GM12878 (cell line): Measurements from ENCODE around the gene ITGA5. TPM values are rescaled to one million over a fixed set of nuclear protein-coding genes. Genes with fewer than 3 reads are reported as not detected.

Source experiments
- ATAC-seq: fragments of 200-7000 bp; cut with Tn5 transposase; 3 replicates; pipeline ENCODE4 v1.9.1; 2020; ENCODE audit warnings: mild to moderate bottlenecking, moderate library complexity
- BruUV-seq: library from RNA; stranded (reverse); fragments of 400-500 nt; replicated peaks from 2 replicates; lab custom pipeline; 2021; lab: Mats Ljungman, UMichigan
- CTCF ChIA-PET: fragments of 300-600 bp; sonication (Branson Sonifier 250); formaldehyde crosslinking; extraction: SDS; loops from one replicate; lab custom pipeline; 2021; ENCODE audit warnings: inconsistent platforms; lab: Yijun Ruan, JAX
- POLR2A ChIA-PET: fragments of 350-600 bp; formaldehyde crosslinking; extraction: SDS; loops from one replicate; lab custom pipeline; 2021; ENCODE audit warnings: inconsistent platforms; lab: Charles Lee
- RAD21 ChIA-PET: fragments of 300-600 bp; sonication (Branson Sonifier 250); formaldehyde crosslinking; loops from one replicate; lab custom pipeline; 2023; ENCODE audit warnings: antibody characterized with exemption; ENCODE audit not compliant: unreplicated experiment; lab: Charles Lee
- SMC1A ChIA-PET: fragments of 300-600 bp; sonication (Branson Sonifier 250); formaldehyde crosslinking; loops from one replicate; lab custom pipeline; 2023; ENCODE audit not compliant: unreplicated experiment, uncharacterized antibody; lab: Charles Lee
- DNase-seq: peaks from one replicate; pipeline ENCODE4 v3.0.0-alpha.2; 2011; ENCODE audit warnings: low read depth, low spot score
- FAIRE-seq: peaks from 3 replicates; lab custom pipeline; 2011; peaks lifted over from hg19 to GRCh38; lab: Jason Lieb, UNC
- H2AFZ ChIP-seq: 2 replicates; pipeline ENCODE4 v1.6.0; 2011; ENCODE audit warnings: low read depth, low read length, control low read depth; ENCODE audit not compliant: control insufficient read depth
- H3K27ac ChIP-seq: 2 replicates; pipeline ENCODE4 v1.5.1; 2011; ENCODE audit warnings: control low read depth; ENCODE audit not compliant: control insufficient read depth, insufficient read depth
- H3K27me3 ChIP-seq, 2 experiments: replicated peaks in 1 of 2; 2 replicates each; pipeline versions ENCODE4 v1.6.0 to v1.6.1; 2011; ENCODE audit warnings: low read length in 1 of 2; ENCODE audit not compliant: control insufficient read depth in 2 of 2, insufficient read depth in 2 of 2
- H3K36me3 ChIP-seq, 2 experiments: 2 replicates each; pipeline ENCODE4 v1.5.1; 2011; ENCODE audit warnings: low read length in 1 of 2; ENCODE audit not compliant: control insufficient read depth in 2 of 2, insufficient read depth in 2 of 2
- H3K4me1 ChIP-seq: 2 replicates; pipeline ENCODE4 v1.6.1; 2011; ENCODE audit warnings: mild to moderate bottlenecking, low read length, moderate library complexity, mixed read lengths; ENCODE audit not compliant: control insufficient read depth, insufficient read depth
- H3K4me2 ChIP-seq: 2 replicates; pipeline ENCODE4 v1.6.0; 2011; ENCODE audit warnings: control low read depth; ENCODE audit not compliant: control insufficient read depth, insufficient read depth
- H3K4me3 ChIP-seq: fragments of 200-600 bp; sonication (generic); 2 replicates; pipeline ENCODE4 v1.5.1; 2016
- H3K79me2 ChIP-seq: 2 replicates; pipeline ENCODE4 v1.6.0; 2011; ENCODE audit warnings: low read length; ENCODE audit not compliant: control insufficient read depth, insufficient read depth
- H3K9ac ChIP-seq: 2 replicates; pipeline ENCODE4 v1.8.0; 2011; ENCODE audit warnings: low read length, control low read depth, mixed read lengths; ENCODE audit not compliant: control insufficient read depth, insufficient read depth
- H3K9me3 ChIP-seq: replicated peaks from 3 replicates; pipeline ENCODE4 v1.5.1; 2011; ENCODE audit warnings: mild to moderate bottlenecking, low read length; ENCODE audit not compliant: control insufficient read depth, insufficient read depth
- H4K20me1 ChIP-seq: 2 replicates; pipeline ENCODE4 v1.6.0; 2011; ENCODE audit not compliant: control insufficient read depth, insufficient read depth
- HDGF ChIP-seq: fragments of 450-650 bp; IDR thresholded peaks from 2 replicates; pipeline ENCODE4 v1.6.1; 2016; ENCODE audit warnings: antibody characterized with exemption
- MLLT1 ChIP-seq: fragments of 450-650 bp; IDR thresholded peaks from 2 replicates; pipeline ENCODE4 v1.6.1; 2016; ENCODE audit warnings: mild to moderate bottlenecking
- NBN ChIP-seq: fragments of 450-650 bp; IDR thresholded peaks from 2 replicates; pipeline ENCODE4 v1.6.1; 2016
- PBX3 ChIP-seq: IDR thresholded peaks from 2 replicates; pipeline ENCODE4 v1.6.1; 2011; ENCODE audit warnings: mild to moderate bottlenecking, low read depth, low read length, moderate library complexity; ENCODE audit not compliant: insufficient replicate concordance
- WGBS: methylation state at CpG from one replicate; pipeline ENCODE4 v1.1.6; 2016; ENCODE audit warnings: low lambda C conversion rate; ENCODE audit not compliant: insufficient replicate concordance, insufficient coverage; ENCODE audit errors: missing lambda C conversion rate; 5-methylcytosine and 5-hydroxymethylcytosine counted together
- in situ Hi-C: fragments of 300-500 bp; cut with MboI; formaldehyde crosslinking; loops from 9 replicates; pipeline ENCODE4 v1.14.3; 2018; ENCODE audit warnings: mixed read lengths
- intact Hi-C: fragments of 100-400 bp; cut with micrococcal nuclease; formaldehyde crosslinking; loops from one replicate; pipeline ENCODE4 v1.14.2; 2022; ENCODE audit not compliant: unreplicated experiment
- polyA plus RNA-seq, 11 experiments: library from polyadenylated mRNA; depleted of rRNA in 4 of 11; unstranded in 6 of 11; stranded (reverse) in 5 of 11; fragments of >200 nt; fragmentation: Nextera tagmentation in 4 of 11; fragmentation: Illumina TruSeq in 1 of 11; extraction: Ambion mirVana in 4 of 11; extraction: Trizol in 1 of 11; gene quantifications; 1 replicate in 1 of 11; 2 replicates in 10 of 11; pipeline versions ENCODE4 v1.2.1 to v1.2.3, GENCODE V29; 2011 to 2016; ENCODE audit warnings: inconsistent platforms in 2 of 11, missing spikeins in 2 of 11, low read depth in 1 of 11
- total RNA-seq, 4 experiments: library from RNA; depleted of rRNA in 3 of 4; stranded (reverse); fragments of >200 nt in 3 of 4; fragmentation: Illumina TruSeq in 1 of 4; extraction: Trizol in 1 of 4; gene quantifications; 2 replicates each; pipeline versions ENCODE4 v1.2.1 to v1.2.3, GENCODE V29; 2013 to 2021

ITGA5 gene
- total and polyA plus RNA-seq, 10 of the 15 experiments (the other 5 are each of a cell fraction or from before 2014, with no cell fraction given): 0.15 to 22.5 (median 0.61) TPM

- FAIRE-seq: no peak
Measured at GRCh38 chr12:54437697-54438096, 18.6 kb upstream of the ITGA5 start.

More at GRCh38 chr12:54437697-54438096, 18.6 kb upstream of the ITGA5 start:
- H3K36me3 ChIP-seq: no peaks in the 10 kb centered on the region
- H3K9me3 ChIP-seq: no peaks in the 10 kb centered on the region
- SMC1A ChIA-PET: interaction anchor here (0.6 to 21.0 kb wide), 13 partner anchors 9 to 98 kb away, joined by 3 to 469 read pairs (median 8); partner anchors contain the start of genes ITGA5 and NCKAP1L
- H3K79me2 ChIP-seq: no peaks in the 10 kb centered on the region
- peak overlapping the region; percentile 50; the same call in 1 of the 2 replicates for H3K4me2 ChIP-seq
- H3K27me3 ChIP-seq: no peaks in the 10 kb centered on the region; a peak in 1 of 4 replicates
- RAD21 ChIA-PET: interaction anchor here (0.7 to 6.9 kb wide), 11 partner anchors 9 to 157 kb away, joined by 3 to 296 read pairs (median 9); partner anchors contain the start of genes CBX5, HNRNPA1 and ZNF385A
- CTCF ChIA-PET: interaction anchor here (0.6 to 33.3 kb wide), 19 partner anchors 10 to 217 kb away, joined by 3 to 1071 read pairs (median 13); partner anchors contain the start of genes ITGA5, NCKAP1L and ZNF385A
- H3K27ac ChIP-seq: peak overlapping the region; percentile 17; the same call in 1 of the 2 replicates
- no peak overlapping the region for H3K9ac ChIP-seq
- 0% methylated on average over 3 of the region's 3 CpGs for WGBS
- no TSS peak for BruUV-seq
- TF ChIP-seq PBX3 (no peak), MLLT1 (0 out of 2 replicates have a peak, but pooled peaks have one; percentile 23), HDGF (peak; percentile 36; the same call in 1 of the 2 replicates), NBN (0 out of 2 replicates have a peak, but pooled peaks have one; percentile 20)
- intact Hi-C loops (no loop called here), in situ Hi-C loops (loop anchor here (5.0 kb wide), 1 partner anchor 35 kb away; no protein-coding TSS in a partner anchor)
- H2AFZ ChIP-seq: no peak overlapping the region
- H3K4me1 ChIP-seq: 0 out of 2 replicates have a peak, but pooled peaks cover 7% of the 10 kb centered on the region
- POLR2A ChIA-PET: interaction anchor here (0.7 to 5.5 kb wide), 9 partner anchors 8 to 1102 kb away, joined by 3 to 43 read pairs (median 7); partner anchors contain the start of gene ITGA5
- no peak overlapping the region for H3K4me3 ChIP-seq
- peak; percentile 62 for ATAC-seq
- no peaks in the 10 kb centered on the region for H4K20me1 ChIP-seq
- no peak for DNase-seq
